HL-60/S4 treated with phorbol 12-myristate 13-acetate at 8.2 ng/mL for 4 days and 3 days (cell line): Measurements from ENCODE around the gene PCBP4.

Experiments
- in situ Hi-C: fragments of 300-500 bp; cut with MboI; formaldehyde crosslinking; loops from 2 replicates; pipeline ENCODE4 v1.15.0; 2022; ENCODE audit warnings: low sequenced_read_pairs

PCBP4 gene

GRCh38 chr3:51955893-51956770 is 11.1 kb downstream of the PCBP4 start:
- in situ Hi-C loops: no loop called here

DNA sequence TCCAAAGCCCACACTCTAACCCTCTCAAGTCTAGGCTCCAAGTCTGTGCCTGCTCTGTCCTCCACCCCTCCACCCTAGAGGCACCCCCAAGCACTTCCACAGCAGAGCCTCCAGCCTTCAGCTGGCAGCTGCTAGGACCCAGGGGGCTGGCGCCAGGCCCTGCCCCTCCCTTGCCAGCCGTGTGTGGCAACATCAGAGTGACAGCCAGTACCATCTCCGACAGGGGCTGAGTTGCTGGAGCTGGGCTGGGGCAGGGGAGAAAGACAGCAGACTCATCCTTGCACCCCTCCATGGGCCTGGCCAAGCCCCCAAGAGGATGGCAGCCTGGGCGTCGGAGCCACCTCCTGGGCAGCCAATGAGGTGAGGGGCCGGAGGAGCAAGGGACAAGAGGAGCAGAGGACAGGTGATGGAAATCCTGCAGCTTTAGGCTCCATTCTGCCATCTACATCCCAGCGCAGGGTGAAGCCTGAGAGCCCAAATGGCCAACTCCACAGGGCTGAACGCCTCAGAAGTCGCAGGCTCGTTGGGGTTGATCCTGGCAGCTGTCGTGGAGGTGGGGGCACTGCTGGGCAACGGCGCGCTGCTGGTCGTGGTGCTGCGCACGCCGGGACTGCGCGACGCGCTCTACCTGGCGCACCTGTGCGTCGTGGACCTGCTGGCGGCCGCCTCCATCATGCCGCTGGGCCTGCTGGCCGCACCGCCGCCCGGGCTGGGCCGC is 11.9 kb downstream of the PCBP4 start, which contains the start of gene GPR62:
Gene GPR62 (plus strand): TSS at position 207 of the 718 bp plus-strand sequence. CDS start 272 bp downstream, at position 479.
- in situ Hi-C loops: no loop called here

GRCh38 chr3:51954713-51955112 is 12.5 kb downstream of the PCBP4 start:
- in situ Hi-C loops: no loop called here

GRCh38 chr3:51954105-51954504 is 13.1 kb downstream of the PCBP4 start:
- in situ Hi-C loops: no loop called here

- in situ Hi-C loops: no loop called here
These were observed 13.8 kb downstream of the PCBP4 start for GRCh38 chr3:51953445-51953844.

DNA sequence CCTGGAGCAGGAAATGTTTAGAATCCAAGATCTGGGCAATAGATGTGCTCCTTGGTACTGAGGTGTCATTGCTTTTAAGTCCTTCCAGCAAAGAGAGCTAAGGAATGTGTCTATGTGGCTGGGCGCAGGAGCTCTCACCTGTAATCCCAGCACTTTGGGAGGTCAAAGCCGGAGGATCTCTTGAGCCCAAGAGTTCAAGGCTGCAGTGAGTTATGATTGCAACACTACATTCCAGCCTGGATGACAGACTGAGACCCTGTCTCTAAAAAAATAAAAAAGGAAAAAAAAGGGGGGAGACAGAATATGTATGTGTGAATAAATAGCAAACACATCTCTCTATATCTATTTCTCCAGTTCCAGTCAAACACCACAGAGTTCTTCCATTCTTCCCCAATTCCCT is 16.4 kb downstream of the PCBP4 start:
- in situ Hi-C loops: no loop called here

DNA sequence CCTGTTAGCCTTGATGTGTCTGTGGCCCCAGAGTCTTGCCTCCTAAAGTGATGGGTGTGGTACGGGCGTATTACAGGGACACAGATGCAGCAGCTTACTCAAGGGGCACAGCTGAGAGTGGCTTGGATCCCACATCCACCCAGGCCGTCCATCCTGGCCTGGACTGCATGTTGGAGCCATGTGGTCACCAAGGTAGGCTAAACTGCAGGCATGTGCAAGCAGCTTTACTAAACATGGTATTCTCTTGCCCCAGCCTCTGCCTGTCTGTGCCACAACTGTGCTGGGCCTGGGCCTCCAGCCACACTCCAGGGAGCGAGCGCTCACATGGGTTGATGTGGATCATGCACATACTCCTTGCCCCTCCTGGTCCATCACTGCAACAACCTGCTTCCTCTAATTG is 18.1 kb downstream of the PCBP4 start:
- in situ Hi-C loops: no loop called here

DNA sequence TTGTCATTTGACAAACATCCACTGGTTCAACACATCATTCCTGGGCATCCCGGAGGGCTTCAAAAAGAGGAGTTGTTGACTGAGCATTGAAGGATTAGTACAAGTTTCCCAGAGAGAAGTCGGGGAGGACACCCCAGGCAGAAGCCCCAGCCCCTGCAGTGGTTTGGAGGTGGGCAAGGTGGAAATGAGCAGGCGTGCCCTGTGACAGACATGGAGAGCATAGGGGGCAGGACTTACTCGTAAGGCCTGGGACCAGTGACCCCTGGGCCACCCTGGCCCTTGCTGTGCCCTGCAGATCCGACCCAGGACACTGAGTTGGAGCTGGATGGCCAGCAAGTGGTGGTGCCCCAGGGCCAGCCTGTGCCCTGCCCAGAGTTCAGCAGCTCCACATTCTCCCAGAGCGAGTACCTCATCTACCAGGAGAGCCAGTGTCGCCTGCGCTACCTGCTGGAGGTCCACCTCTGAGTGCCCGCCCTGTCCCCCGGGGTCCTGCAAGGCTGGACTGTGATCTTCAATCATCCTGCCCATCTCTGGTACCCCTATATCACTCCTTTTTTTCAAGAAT is 19.2 kb downstream of the PCBP4 start:
- in situ Hi-C loops: no loop called here

DNA sequence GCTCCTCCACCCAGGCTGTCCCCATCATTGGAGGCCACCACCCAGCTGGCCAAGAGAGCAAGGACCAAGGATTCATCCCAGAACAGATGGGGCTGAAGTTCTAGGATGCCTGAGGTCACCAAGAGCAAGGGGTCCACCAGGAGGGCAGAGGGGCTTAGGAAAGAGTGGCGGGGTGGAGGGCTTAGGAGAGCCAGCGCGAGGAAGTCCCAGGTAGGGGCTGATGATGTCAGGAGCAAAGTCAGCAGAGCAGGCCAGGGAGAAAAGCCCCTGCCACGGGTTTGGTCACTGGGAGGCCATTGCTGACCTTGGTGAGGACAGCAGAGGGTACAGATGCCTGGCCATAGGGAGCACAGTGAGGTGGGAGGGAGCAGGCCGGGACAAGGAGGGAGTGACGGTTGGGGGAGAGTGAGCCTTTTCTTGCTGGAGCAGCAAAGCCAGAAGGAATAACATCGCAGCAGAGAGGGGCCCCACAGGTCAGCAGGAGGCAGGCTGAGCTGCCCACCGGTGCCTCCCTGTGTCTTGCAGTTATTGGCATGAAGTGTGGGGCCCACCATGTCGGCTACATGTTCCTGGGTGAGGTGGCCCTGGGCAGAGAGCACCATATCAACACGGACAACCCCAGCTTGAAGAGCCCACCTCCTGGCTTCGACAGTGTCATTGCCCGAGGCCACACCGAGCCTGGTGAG is 19.9 kb downstream of the PCBP4 start:
- in situ Hi-C loops: no loop called here

- in situ Hi-C loops: no loop called here
These were observed 20.5 kb downstream of the PCBP4 start for GRCh38 chr3:51946796-51947195.

DNA sequence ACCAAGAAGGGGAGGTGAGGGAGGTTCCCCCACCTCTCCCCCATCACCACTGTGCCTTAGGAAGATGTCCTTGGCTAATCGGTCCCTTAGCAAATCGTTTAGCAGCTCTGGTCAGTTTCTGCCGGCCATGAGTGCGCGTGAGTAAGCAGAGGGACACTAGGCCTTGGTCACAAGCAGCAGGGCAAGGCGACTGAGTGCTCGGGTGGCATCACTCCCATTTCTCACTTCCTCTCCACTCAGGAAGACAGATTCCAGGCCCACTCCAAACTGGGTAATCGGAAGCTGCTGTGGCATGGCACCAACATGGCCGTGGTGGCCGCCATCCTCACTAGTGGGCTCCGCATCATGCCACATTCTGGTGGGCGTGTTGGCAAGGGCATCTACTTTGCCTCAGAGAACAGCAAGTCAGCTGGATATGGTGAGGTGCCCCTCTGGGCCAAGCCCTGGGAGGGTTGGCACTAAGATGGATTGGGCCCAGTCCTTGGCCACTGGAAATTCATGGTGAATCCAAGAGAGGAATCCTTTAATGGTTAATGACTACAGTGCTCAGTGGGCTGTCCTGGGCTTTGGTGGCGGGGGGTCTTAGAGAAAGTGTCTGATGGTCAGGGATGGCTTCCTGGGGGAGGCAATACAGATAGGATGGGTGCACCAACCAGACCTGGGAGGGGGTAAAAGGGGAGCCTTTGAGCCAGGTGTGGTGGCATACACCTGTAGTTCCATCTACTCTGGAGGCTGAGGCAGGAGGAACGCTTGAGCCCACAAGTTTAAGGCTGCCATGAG is 21.1 kb downstream of the PCBP4 start:
- in situ Hi-C loops: no loop called here

- in situ Hi-C loops: no loop called here
These were observed 22.0 kb downstream of the PCBP4 start for GRCh38 chr3:51945031-51945840.

GRCh38 chr3:51944451-51945021 is 22.7 kb downstream of the PCBP4 start:
- in situ Hi-C loops: no loop called here

GRCh38 chr3:51943451-51944391 is 23.5 kb downstream of the PCBP4 start:
- in situ Hi-C loops: no loop called here

DNA sequence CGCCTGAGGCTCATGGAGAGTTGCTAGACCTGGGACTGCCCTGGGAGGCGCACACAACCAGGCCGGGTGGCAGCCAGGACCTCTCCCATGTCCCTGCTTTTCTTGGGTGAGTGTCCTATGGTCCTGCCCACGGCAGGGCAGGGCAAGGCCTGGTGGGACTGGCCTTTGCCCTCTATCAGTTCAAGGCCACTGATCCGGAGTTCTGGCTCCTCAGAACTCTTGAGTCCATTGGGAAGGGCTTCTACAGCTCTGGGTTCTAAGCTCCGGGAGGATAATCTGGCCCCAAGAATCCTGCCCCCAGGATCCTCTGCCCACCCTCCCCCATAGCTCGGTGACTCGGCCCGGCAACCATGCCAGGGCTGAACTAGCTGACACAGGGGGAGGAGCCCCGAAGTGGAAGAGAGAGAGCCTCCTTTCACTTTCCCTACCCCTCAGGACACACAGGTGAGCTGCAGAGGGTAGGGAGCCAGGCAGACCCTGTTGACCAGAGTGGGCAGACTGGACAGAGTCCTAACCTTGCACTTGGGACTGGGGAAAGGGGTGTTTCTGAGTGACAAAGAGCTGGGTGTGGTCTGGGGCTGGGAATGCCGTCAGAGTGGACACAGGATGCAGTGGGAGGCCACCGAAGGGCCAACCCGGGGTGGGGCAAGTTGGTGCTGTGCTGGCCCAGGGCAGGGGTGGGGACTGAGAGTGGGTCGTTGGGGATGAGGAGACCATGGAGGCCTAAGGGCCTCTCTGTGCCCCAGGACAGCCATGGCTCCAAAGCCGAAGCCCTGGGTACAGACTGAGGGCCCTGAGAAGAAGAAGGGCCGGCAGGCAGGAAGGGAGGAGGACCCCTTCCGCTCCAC is 24.4 kb downstream of the PCBP4 start:
- in situ Hi-C loops: no loop called here

- in situ Hi-C loops: no loop called here
These were observed 25.3 kb downstream of the PCBP4 start, which contains the start of the genes PARP3 and RRP9 for GRCh38 chr3:51941798-51942602. Gene PARP3 (plus strand): TSS chr3:51942363. CDS start chr3:51943356, 993 bp downstream. Gene RRP9 (minus strand): TSS chr3:51941904. CDS start chr3:51941867, 37 bp downstream.
